ENCODE data around the gene TRAM2. TPM values are rescaled to one million over a fixed set of nuclear protein-coding genes. Genes with fewer than 3 reads are reported as not detected.

Gene TRAM2
- total RNA-seq, 1 donor = 196 TPM

DNA sequence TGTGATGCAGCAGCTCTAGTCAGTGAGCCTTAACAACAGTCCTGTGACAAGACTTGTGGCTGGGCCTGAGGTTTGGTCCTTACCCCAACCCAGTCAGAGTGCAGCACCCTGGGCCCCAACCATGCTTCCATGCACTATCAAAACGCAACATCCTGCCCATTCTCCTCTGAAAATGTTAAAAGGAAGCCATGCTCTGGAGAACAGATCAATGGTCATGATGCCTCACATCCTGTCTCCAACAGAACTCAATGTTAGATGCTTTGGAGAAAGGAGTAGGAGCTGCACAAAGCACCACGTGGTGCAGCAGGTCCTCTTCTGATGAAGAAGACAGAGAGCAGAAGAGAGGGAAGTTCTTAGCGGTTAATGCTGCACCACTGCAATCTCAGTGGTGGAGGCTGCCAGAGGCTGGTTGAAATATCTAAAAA lies 41.9 kb downstream of the TRAM2 start:
- no peak for DNase-seq (ENCODE audit: low read depth)
- H3K4me3 ChIP-seq (ENCODE audit: low read depth, low read length) = no peak overlapping the region
- TF ChIP-seq, protein P1, sequence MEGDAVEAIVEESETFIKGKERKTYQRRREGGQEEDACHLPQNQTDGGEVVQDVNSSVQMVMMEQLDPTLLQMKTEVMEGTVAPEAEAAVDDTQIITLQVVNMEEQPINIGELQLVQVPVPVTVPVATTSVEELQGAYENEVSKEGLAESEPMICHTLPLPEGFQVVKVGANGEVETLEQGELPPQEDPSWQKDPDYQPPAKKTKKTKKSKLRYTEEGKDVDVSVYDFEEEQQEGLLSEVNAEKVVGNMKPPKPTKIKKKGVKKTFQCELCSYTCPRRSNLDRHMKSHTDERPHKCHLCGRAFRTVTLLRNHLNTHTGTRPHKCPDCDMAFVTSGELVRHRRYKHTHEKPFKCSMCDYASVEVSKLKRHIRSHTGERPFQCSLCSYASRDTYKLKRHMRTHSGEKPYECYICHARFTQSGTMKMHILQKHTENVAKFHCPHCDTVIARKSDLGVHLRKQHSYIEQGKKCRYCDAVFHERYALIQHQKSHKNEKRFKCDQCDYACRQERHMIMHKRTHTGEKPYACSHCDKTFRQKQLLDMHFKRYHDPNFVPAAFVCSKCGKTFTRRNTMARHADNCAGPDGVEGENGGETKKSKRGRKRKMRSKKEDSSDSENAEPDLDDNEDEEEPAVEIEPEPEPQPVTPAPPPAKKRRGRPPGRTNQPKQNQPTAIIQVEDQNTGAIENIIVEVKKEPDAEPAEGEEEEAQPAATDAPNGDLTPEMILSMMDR (IDR thresholded peaks at IDR 0.05; ENCODE audit: insufficient read depth, low read depth, low read length) = no peak

DNA sequence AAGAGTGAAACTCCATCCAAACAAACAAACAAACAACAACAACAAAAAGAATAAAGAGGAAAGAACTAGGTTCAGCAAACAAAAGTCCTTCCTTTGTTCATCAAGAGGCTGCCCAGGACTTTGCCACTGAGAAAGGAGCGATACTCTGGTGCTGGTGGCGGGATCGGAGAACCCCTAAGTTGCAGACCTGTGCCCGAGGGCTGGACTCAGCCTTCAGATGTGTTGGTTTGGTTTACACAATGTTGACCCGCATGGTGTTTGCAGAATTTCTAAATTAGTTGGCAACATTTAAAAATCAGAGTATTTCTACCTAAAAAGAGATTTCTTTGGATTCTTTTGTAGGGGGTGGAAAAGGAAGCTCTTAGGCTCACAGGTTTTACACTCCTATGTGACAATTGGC lies 42.5 kb downstream of the TRAM2 start:
- H3K4me3 ChIP-seq (ENCODE audit: low read depth, low read length) = no peak overlapping the region
- TF ChIP-seq, protein P1 (IDR thresholded peaks at IDR 0.05; ENCODE audit: insufficient read depth, low read depth, low read length) = no peak
- DNase-seq (ENCODE audit: low read depth) = no peak

DNA sequence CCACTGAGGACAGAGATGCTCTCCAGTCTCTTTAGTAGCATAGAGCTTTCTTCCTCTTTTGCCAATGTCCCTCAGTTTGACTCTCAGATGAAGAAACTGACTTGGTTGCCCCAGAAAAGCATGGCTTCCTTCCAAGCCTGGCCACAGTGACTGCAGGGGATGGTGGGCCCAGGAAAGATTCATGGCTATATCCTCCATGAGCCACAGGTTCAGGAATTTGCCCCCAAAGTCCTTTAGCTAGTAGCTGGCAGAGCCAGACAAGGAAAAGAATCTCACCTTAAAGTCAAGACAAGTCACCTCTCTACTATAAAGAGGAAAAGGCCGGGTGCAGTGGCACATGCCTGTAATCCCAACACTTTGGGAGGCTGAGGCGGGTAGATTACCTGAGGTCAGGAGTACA lies 43.4 kb downstream of the TRAM2 start:
- TF ChIP-seq, protein P1 (IDR thresholded peaks at IDR 0.05; ENCODE audit: insufficient read depth, low read depth, low read length) = no peak
- no peak overlapping the region for H3K4me3 ChIP-seq (ENCODE audit: low read depth, low read length)
- DNase-seq (ENCODE audit: low read depth) = no peak

DNA sequence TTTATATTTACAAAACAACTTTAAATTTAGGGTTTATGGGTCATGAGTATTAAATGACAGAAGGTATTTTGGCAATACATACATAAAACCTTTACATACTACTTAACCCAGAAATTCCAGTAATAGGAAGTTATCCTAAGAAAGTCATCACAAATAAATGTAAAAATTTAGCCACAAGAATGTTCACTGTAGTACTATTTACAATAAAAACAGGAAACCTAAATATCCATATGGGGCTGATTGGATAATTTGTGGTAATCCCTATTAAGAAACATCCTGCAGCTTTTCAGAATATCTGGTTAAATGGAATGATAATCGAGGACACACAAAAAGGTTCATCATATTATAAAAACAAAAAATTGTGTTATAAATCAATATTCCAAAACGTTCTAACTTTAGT lies 44.4 kb downstream of the TRAM2 start:
- DNase-seq (ENCODE audit: low read depth) = no peak
- TF ChIP-seq, protein P1 (IDR thresholded peaks at IDR 0.05; ENCODE audit: insufficient read depth, low read depth, low read length) = no peak
- H3K4me3 ChIP-seq (ENCODE audit: low read depth, low read length) = no peak overlapping the region

DNA sequence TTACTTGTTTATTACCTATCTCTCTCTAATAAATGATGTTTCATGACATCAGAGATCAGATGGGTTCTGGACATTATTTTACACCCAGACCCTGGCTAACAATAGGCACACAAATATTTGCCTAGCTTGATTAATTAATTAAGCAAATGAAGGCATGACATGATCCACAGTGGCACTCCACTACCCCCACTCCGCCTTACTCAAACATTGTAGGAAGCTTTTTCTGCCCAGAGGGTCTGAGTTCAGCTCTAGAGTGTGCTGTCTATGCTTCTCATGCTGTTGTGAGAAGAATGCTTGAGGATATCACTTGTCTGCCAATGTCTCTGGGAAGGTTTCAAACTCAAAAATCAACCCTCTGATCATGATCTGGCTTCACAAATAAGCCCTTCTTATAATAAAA lies 45.0 kb downstream of the TRAM2 start:
- TF ChIP-seq, protein P1 (IDR thresholded peaks at IDR 0.05; ENCODE audit: insufficient read depth, low read depth, low read length) = no peak
- no peak for DNase-seq (ENCODE audit: low read depth)
- no peak overlapping the region for H3K4me3 ChIP-seq (ENCODE audit: low read depth, low read length)

DNA sequence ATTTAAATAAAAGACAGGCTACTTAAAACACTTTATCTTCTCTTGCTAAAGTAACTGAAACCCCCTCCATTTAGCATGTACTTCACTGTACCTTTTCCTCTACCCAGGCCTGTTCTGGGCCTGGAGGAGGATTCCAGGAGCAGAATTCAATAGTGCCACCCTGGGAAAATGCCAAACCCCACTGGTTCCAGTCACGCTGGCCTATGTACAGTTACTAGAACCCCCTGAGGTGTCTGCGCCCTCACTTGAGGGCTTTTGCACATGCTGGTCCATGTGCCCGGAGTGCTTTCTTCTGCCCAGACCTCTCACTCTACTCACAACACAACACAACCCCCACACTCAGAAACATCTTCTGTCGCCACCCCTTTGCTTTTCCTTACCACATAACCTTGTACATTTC lies 45.5 kb downstream of the TRAM2 start:
- no peak for DNase-seq (ENCODE audit: low read depth)
- TF ChIP-seq, protein P1 (IDR thresholded peaks at IDR 0.05; ENCODE audit: insufficient read depth, low read depth, low read length) = no peak
- no peak overlapping the region for H3K4me3 ChIP-seq (ENCODE audit: low read depth, low read length)

DNA sequence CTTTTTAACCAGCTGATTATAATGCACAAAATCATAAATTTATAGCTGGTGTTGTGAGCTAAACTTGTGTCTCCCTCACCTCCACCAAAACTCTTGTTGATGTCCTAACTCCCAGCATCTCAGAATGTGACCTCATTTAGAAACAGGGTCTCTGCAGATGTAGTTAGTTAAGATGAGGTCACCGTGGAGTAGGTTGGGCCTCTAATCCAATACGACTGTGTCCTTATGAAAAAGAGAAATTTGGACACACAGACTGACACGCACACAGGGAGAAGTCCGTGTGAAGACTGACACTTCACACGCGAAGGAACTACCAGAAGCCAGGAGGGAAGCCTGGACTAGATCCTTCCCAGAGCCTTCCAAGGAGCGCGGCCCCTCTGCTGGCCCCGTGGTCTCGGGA lies 46.5 kb downstream of the TRAM2 start:
- no peak for DNase-seq (ENCODE audit: low read depth)
- no peak overlapping the region for H3K4me3 ChIP-seq (ENCODE audit: low read depth, low read length)
- TF ChIP-seq, protein P1 (IDR thresholded peaks at IDR 0.05; ENCODE audit: insufficient read depth, low read depth, low read length) = no peak

Data from fibroblast of villous mesenchyme (primary cell).